IMR-90 (cell line): ENCODE measurements around the gene CACNG7. TPM values are rescaled to one million over a fixed set of nuclear protein-coding genes. Genes with fewer than 3 reads are reported as not detected.

ENCODE experiments used
- ATAC-seq: fragments of 200-7000 bp; cut with Tn5 transposase; 2 replicates; pipeline ENCODE4 v1.9.1; 2020; ENCODE audit warnings: low read depth, mild to moderate bottlenecking, moderate library complexity
- BruUV-seq: library from RNA; stranded (reverse); fragments of 400-500 nt; replicated peaks from 2 replicates; lab custom pipeline; 2021; lab: Mats Ljungman, UMichigan
- CTCF ChIA-PET: fragments of 300-600 bp; formaldehyde crosslinking; extraction: SDS; loops from one replicate; lab custom pipeline; 2021; ENCODE audit warnings: antibody characterized with exemption; lab: Yijun Ruan, JAX
- POLR2A ChIA-PET: fragments of 300-600 bp; sonication (Branson Sonifier 250); formaldehyde crosslinking; loops from one replicate; lab custom pipeline; 2022; ENCODE audit warnings: antibody characterized with exemption; ENCODE audit not compliant: unreplicated experiment; lab: Charles Lee
- DNase-seq: peaks from one replicate; pipeline ENCODE4 v3.0.0; 2013
- H2AFZ ChIP-seq: replicated peaks from 2 replicates; pipeline ENCODE3; 2013; ENCODE audit warnings: low read length, mild to moderate bottlenecking; ENCODE audit not compliant: poor library complexity
- H2AK5ac ChIP-seq: 2 replicates; pipeline ENCODE4 v1.6.1; 2013; ENCODE audit warnings: low read depth, low read length, inconsistent platforms
- H2AK9ac ChIP-seq: replicated peaks from 2 replicates; pipeline ENCODE3; 2013; ENCODE audit warnings: mild to moderate bottlenecking, low read depth, low read length, moderate library complexity; ENCODE audit not compliant: poor library complexity
- H2BK120ac ChIP-seq: 2 replicates; pipeline ENCODE4 v1.6.1; 2013; ENCODE audit warnings: low read depth, low read length, inconsistent platforms
- H2BK15ac ChIP-seq: 3 replicates; pipeline ENCODE4 v1.6.1; 2013; ENCODE audit warnings: low read depth, low read length, inconsistent platforms
- H2BK20ac ChIP-seq: 2 replicates; pipeline ENCODE4 v1.6.1; 2013; ENCODE audit warnings: low read depth, mild to moderate bottlenecking, inconsistent platforms, low read length, moderate library complexity
- H2BK5ac ChIP-seq: 2 replicates; pipeline ENCODE4 v1.6.1; 2013; ENCODE audit warnings: mild to moderate bottlenecking, low read depth, low read length, inconsistent platforms; ENCODE audit not compliant: poor library complexity, severe bottlenecking
- H3K14ac ChIP-seq: replicated peaks from 2 replicates; pipeline ENCODE4 v1.6.1; 2013; ENCODE audit warnings: low read depth, low read length, inconsistent platforms
- H3K18ac ChIP-seq: 2 replicates; pipeline ENCODE4 v1.6.1; 2013; ENCODE audit warnings: low read depth, low read length, control low read depth
- H3K23ac ChIP-seq: 2 replicates; pipeline ENCODE4 v1.6.1; 2013; ENCODE audit warnings: low read depth, low read length, inconsistent platforms
- H3K27ac ChIP-seq: 2 replicates; pipeline ENCODE4 v1.5.1; 2013; ENCODE audit warnings: mild to moderate bottlenecking, control low read depth, low read length; ENCODE audit not compliant: insufficient read depth
- H3K27me3 ChIP-seq: 2 replicates; pipeline ENCODE4 v1.6.1; 2013; ENCODE audit warnings: low read length; ENCODE audit not compliant: control insufficient read depth, insufficient read depth
- H3K36me3 ChIP-seq: 2 replicates; pipeline ENCODE4 v1.6.1; 2013; ENCODE audit warnings: low read length, mixed read lengths; ENCODE audit not compliant: control insufficient read depth, insufficient read depth
- H3K4ac ChIP-seq: 2 replicates; pipeline ENCODE4 v1.6.1; 2013; ENCODE audit warnings: low read depth, low read length, inconsistent platforms
- H3K4me1 ChIP-seq: 2 replicates; pipeline ENCODE4 v1.6.1; 2013; ENCODE audit warnings: low read length, mixed read lengths; ENCODE audit not compliant: control insufficient read depth, insufficient read depth
- H3K4me2 ChIP-seq: 2 replicates; pipeline ENCODE4 v1.6.1; 2013; ENCODE audit warnings: low read depth, mild to moderate bottlenecking, control low read depth, low read length, moderate library complexity
- H3K4me3 ChIP-seq: 2 replicates; pipeline ENCODE4 v1.5.1; 2013; ENCODE audit warnings: low read depth, mild to moderate bottlenecking, control low read depth, low read length, moderate library complexity; ENCODE audit not compliant: insufficient read depth
- H3K56ac ChIP-seq: 2 replicates; pipeline ENCODE4 v1.6.1; 2013; ENCODE audit warnings: low read length, inconsistent platforms; ENCODE audit not compliant: insufficient read depth; ENCODE audit errors: extremely low read depth
- H3K79me1 ChIP-seq, 2 experiments: 2 replicates each; pipeline ENCODE4 v1.6.1; 2013; ENCODE audit warnings: low read length in 2 of 2, inconsistent platforms in 1 of 2, low read depth in 1 of 2
- H3K9ac ChIP-seq: 2 replicates; pipeline ENCODE4 v1.6.1; 2013; ENCODE audit warnings: low read depth, low read length, control low read depth
- H3K9me1 ChIP-seq: 2 replicates; pipeline ENCODE4 v1.6.1; 2013; ENCODE audit warnings: low read length, inconsistent platforms; ENCODE audit not compliant: insufficient read depth
- H3K9me3 ChIP-seq: 2 replicates; pipeline ENCODE4 v1.6.1; 2013; ENCODE audit warnings: low read length; ENCODE audit not compliant: control insufficient read depth, insufficient read depth
- H4K20me1 ChIP-seq: 2 replicates; pipeline ENCODE4 v1.6.1; 2013; ENCODE audit warnings: low read length, inconsistent platforms; ENCODE audit not compliant: insufficient read depth
- H4K5ac ChIP-seq: 2 replicates; pipeline ENCODE4 v1.6.1; 2013; ENCODE audit warnings: mild to moderate bottlenecking, low read depth, low read length, control low read depth
- H4K8ac ChIP-seq, 2 experiments: 2 replicates each; pipeline ENCODE4 v1.6.1; 2013; ENCODE audit warnings: low read depth in 2 of 2, low read length in 2 of 2, control low read depth in 1 of 2, inconsistent platforms in 1 of 2
- H4K91ac ChIP-seq: 2 replicates; pipeline ENCODE4 v1.6.1; 2013; ENCODE audit warnings: low read depth, low read length, inconsistent platforms; ENCODE audit not compliant: insufficient read depth
- BHLHE40 ChIP-seq: fragments of 150-350 bp; IDR thresholded peaks from 2 replicates; pipeline ENCODE4 v1.6.1; 2016; ENCODE audit warnings: mild to moderate bottlenecking, low read depth, low read length
- CEBPB ChIP-seq: IDR thresholded peaks from 2 replicates; pipeline ENCODE4 v1.6.1; 2012; ENCODE audit warnings: low read depth, low read length, improper control_type of control experiment
- CHD1 ChIP-seq: IDR thresholded peaks from 2 replicates; pipeline ENCODE4 v1.6.1; 2012; ENCODE audit warnings: low read depth, low read length, improper control_type of control experiment
- CTCF ChIP-seq: conservative IDR thresholded peaks from 2 replicates; pipeline ENCODE4 v1.5.1; 2012; ENCODE audit warnings: mild to moderate bottlenecking, low read depth, low read length, improper control_type of control experiment
- FOS ChIP-seq: fragments of 150-350 bp; IDR thresholded peaks from 2 replicates; pipeline ENCODE4 v1.6.1; 2016; ENCODE audit warnings: low read depth, low read length
- MAFK ChIP-seq: IDR thresholded peaks from 2 replicates; pipeline ENCODE4 v1.6.1; 2012; ENCODE audit warnings: low read depth, low read length, improper control_type of control experiment
- MAZ ChIP-seq: IDR thresholded peaks from 2 replicates; pipeline ENCODE4 v1.6.1; 2012; ENCODE audit warnings: low read depth, mild to moderate bottlenecking, low read length, improper control_type of control experiment, moderate library complexity, borderline replicate concordance
- MXI1 ChIP-seq: IDR thresholded peaks from 2 replicates; pipeline ENCODE4 v1.6.1; 2012; ENCODE audit warnings: low read depth, mild to moderate bottlenecking, low read length, moderate library complexity, borderline replicate concordance
- NFE2L2 ChIP-seq: fragments of 150-350 bp; IDR thresholded peaks from 2 replicates; pipeline ENCODE4 v1.6.1; 2016; ENCODE audit warnings: low read depth, mild to moderate bottlenecking, low read length
- POLR2A ChIP-seq: IDR thresholded peaks from 2 replicates; pipeline ENCODE4 v1.6.1; 2012; ENCODE audit warnings: mild to moderate bottlenecking, low read depth, low read length
- RAD21 ChIP-seq: IDR thresholded peaks from 2 replicates; pipeline ENCODE4 v1.6.1; 2012; ENCODE audit warnings: low read length, improper control_type of control experiment
- RCOR1 ChIP-seq: IDR thresholded peaks from 2 replicates; pipeline ENCODE4 v1.6.1; 2012; ENCODE audit warnings: mild to moderate bottlenecking, low read length, improper control_type of control experiment; ENCODE audit not compliant: insufficient replicate concordance
- RFX5 ChIP-seq: IDR thresholded peaks from 2 replicates; pipeline ENCODE4 v1.8.0; 2012; ENCODE audit warnings: low read depth, mild to moderate bottlenecking, low read length, moderate library complexity
- SMC3 ChIP-seq: fragments of 150-350 bp; IDR thresholded peaks from 2 replicates; pipeline ENCODE4 v1.6.1; 2016; ENCODE audit warnings: low read depth, mild to moderate bottlenecking, antibody characterized with exemption, low read length, moderate library complexity
- USF2 ChIP-seq: fragments of 150-350 bp; IDR thresholded peaks from 2 replicates; pipeline ENCODE4 v1.6.1; 2017; ENCODE audit warnings: mild to moderate bottlenecking, antibody characterized with exemption, low read length, low read depth
- WGBS, 2 experiments: methylation state at CpG; one replicate each; pipeline versions ENCODE4 v1.1.5 to v1.1.7; 2013; ENCODE audit warnings: missing lambda C conversion rate in 2 of 2; ENCODE audit not compliant: insufficient read length in 1 of 2; ENCODE audit errors: extremely low coverage in 2 of 2; 5-methylcytosine and 5-hydroxymethylcytosine counted together
- dilution Hi-C: fragments of 300-500 bp; cut with HindIII; formaldehyde crosslinking; loops from one replicate; pipeline ENCODE4 v1.14.3; 2018; ENCODE audit warnings: low sequenced_read_pairs; ENCODE audit not compliant: unreplicated experiment
- in situ Hi-C: fragments of 300-500 bp; cut with MboI; formaldehyde crosslinking; loops from 3 replicates; pipeline ENCODE4 v1.14.3; 2019; ENCODE audit warnings: low sequenced_read_pairs, inconsistent platforms, mixed read lengths
- intact Hi-C: fragments of 100-400 bp; cut with micrococcal nuclease; formaldehyde crosslinking; loops from 2 replicates; pipeline ENCODE4 v1.10.0; 2022
- polyA plus RNA-seq, 3 experiments: library from polyadenylated mRNA; depleted of rRNA; stranded (reverse); fragments of >200 nt; gene quantifications; 2 replicates each; pipeline ENCODE4 v1.2.3, GENCODE V29; 2012; ENCODE audit warnings: low replicate concordance in 1 of 3
- total RNA-seq: library from RNA; depleted of rRNA; stranded (reverse); fragments of >200 nt; gene quantifications from 2 replicates; pipeline ENCODE4 v1.2.3, GENCODE V29; 2012
- TF ChIP-seq, protein P1 (sequence below): fragments of 150-350 bp; IDR thresholded peaks from 2 replicates; pipeline ENCODE4 v1.6.1; 2016; ENCODE audit warnings: low read depth, mild to moderate bottlenecking, low read length, moderate library complexity, borderline replicate concordance

Gene CACNG7
- total and polyA plus RNA-seq, 2 of the 4 experiments (the other 2 are of a cell fraction) = 0.36 to 6.7 TPM

DNA sequence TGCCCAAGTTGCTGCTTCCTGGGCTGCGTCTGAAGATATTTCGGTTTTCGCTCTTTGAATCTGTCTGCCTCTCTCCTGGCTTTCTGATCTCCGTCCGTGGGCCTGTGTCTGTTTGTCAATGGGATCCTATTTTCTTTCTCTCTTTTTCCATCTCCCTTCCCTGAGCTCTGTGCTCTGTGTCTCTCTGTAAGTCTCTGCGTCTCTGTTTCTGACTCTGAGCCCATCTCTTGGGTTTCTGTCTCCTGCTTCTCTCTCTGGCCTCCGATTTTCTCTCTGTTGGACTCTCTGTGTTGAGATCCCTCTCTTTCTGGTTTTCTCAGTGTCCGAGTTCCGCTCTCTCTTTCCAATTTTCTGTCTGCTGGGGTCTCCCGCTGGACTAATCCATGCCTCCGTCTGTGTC, 25.3 kb upstream of the CACNG7 start:
- Histone ChIP-seq H3K4me3 (no peak overlapping the region), H3K4me1 (peaks cover 4% of the 10 kb centered on the region), H3K9ac (no peak overlapping the region), H3K18ac (no peak overlapping the region), H3K4me2 (no peak overlapping the region; the same call in 1 of the 2 replicates), H3K9me3 (no peaks in the 10 kb centered on the region), H2BK20ac (no peak overlapping the region), H3K27me3 (peaks cover 52% of the 10 kb centered on the region), H3K79me1 (no peaks in the 10 kb centered on the region), H3K9me1 (peaks cover 3% of the 10 kb centered on the region; the same call in 1 of the 2 replicates), H4K8ac (no peak overlapping the region), H2AK9ac (no peak overlapping the region), H2AFZ (no peak overlapping the region), H2AK5ac (no peak overlapping the region), H4K5ac (no peak overlapping the region), H2BK120ac (no peak overlapping the region), H4K91ac (no peak overlapping the region), H3K56ac (no peak overlapping the region), H2BK15ac (no peak overlapping the region), H3K4ac (no peak overlapping the region), H3K27ac (no peak overlapping the region), H3K23ac (no peak overlapping the region), H2BK5ac (no peak overlapping the region), H3K14ac (no peak overlapping the region), H3K36me3 (no peaks in the 10 kb centered on the region), H4K20me1 (no peaks in the 10 kb centered on the region)
- ChIA-PET CTCF (no interaction called here), POLR2A (interaction anchor here (0.6 kb wide), 1 partner anchor 9 kb away, joined by 3 read pairs; no protein-coding TSS in a partner anchor)
- no TSS peak for BruUV-seq
- ATAC-seq (no peak), DNase-seq (no peak)
- 18% methylated on average over 4 of the region's 11 CpGs; no CpG with 5 or more reads in 1 of the 2 experiments for WGBS, 2 experiments
- intact Hi-C loops (no loop called here), in situ Hi-C loops (loop anchor here (10.0 kb wide), 1 partner anchor 141 kb away; no protein-coding TSS in a partner anchor), dilution Hi-C loops (no loop called here)
- TF ChIP-seq POLR2A = no peak
- no peak for TF ChIP-seq CHD1
- TF ChIP-seq MAFK = no peak
- no peak for TF ChIP-seq USF2
- TF ChIP-seq CEBPB = no peak
- no peak for TF ChIP-seq RAD21
- no peak for TF ChIP-seq BHLHE40
- TF ChIP-seq MAZ = no peak
- no peak for TF ChIP-seq RFX5
- no peak for TF ChIP-seq RCOR1
- no peak for TF ChIP-seq NFE2L2
- TF ChIP-seq, protein P1, sequence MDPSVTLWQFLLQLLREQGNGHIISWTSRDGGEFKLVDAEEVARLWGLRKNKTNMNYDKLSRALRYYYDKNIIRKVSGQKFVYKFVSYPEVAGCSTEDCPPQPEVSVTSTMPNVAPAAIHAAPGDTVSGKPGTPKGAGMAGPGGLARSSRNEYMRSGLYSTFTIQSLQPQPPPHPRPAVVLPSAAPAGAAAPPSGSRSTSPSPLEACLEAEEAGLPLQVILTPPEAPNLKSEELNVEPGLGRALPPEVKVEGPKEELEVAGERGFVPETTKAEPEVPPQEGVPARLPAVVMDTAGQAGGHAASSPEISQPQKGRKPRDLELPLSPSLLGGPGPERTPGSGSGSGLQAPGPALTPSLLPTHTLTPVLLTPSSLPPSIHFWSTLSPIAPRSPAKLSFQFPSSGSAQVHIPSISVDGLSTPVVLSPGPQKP = no peak
- TF ChIP-seq CTCF = no peak
- TF ChIP-seq MXI1 = no peak
- no peak for TF ChIP-seq SMC3
- TF ChIP-seq FOS = no peak
